Tibial nerve (tissue), 4 donors: Measurements from ENCODE around the gene COL4A1. TPM values are rescaled to one million over a fixed set of nuclear protein-coding genes. Genes with fewer than 3 reads are reported as not detected.

Source experiments
- DNase-seq, 2 donors: peaks; one replicate each; pipeline ENCODE4 v3.0.0-alpha.2; 2019; ENCODE audit warnings: low spot score in 2 of 2
- H3K27ac ChIP-seq, 4 donors: fragments of 200-600 bp; sonication (generic) in 3 of 4; one replicate each; pipeline ENCODE4 v1.5.1; 2017 to 2019; ENCODE audit warnings: mild to moderate bottlenecking in 1 of 4
- H3K27me3 ChIP-seq, 2 donors: fragments of 200-600 bp; sonication (generic) in 1 of 2; one replicate each; pipeline versions ENCODE4 v1.5.1 to v1.6.0; 2017 to 2019
- H3K36me3 ChIP-seq, 3 donors: fragments of 200-600 bp; sonication (generic); one replicate each; pipeline ENCODE4 v1.5.1; 2018 to 2019
- H3K4me1 ChIP-seq, 4 donors: fragments of 200-600 bp; sonication (generic) in 3 of 4; one replicate each; pipeline ENCODE4 v1.5.1; 2017 to 2019
- H3K4me3 ChIP-seq, 4 donors: fragments of 200-600 bp; sonication (generic) in 3 of 4; one replicate each; pipeline ENCODE4 v1.5.1; 2017 to 2019; ENCODE audit warnings: mild to moderate bottlenecking in 1 of 4, moderate library complexity in 1 of 4
- H3K9me3 ChIP-seq, 4 donors: fragments of 200-600 bp; sonication (generic) in 3 of 4; one replicate each; pipeline ENCODE4 v1.5.1; 2017 to 2019
- EP300 ChIP-seq, 2 donors: sonication (generic); formaldehyde crosslinking; IDR thresholded peaks; one replicate each; pipeline ENCODE4 v1.6.1; 2017; ENCODE audit warnings: antibody characterized with exemption in 2 of 2, mild to moderate bottlenecking in 1 of 2
- POLR2A ChIP-seq, 2 donors: fragments of 450-650 bp; IDR thresholded peaks; one replicate each; pipeline ENCODE4 v1.6.1; 2017; ENCODE audit warnings: antibody characterized with exemption in 2 of 2, mild to moderate bottlenecking in 2 of 2, moderate library complexity in 2 of 2
- WGBS, 2 donors: methylation state at CpG; one replicate each; pipeline ENCODE4 v1.1.5; 2018; 5-methylcytosine and 5-hydroxymethylcytosine counted together
- total RNA-seq, 4 donors: library from RNA; depleted of rRNA; stranded (reverse); fragments of >200 nt; gene quantifications; one replicate each; pipeline ENCODE4 v1.1.0, GENCODE V29; 2016
- TF ChIP-seq, protein P1 (sequence below), 5 experiments: fragments of 200-600 bp in 3 of 5; fragments of 450-650 bp in 2 of 5; sonication (generic) in 3 of 5; IDR thresholded peaks; one replicate each; pipeline ENCODE4 v1.5.1; 2016 to 2019; ENCODE audit warnings: antibody characterized with exemption in 5 of 5, mild to moderate bottlenecking in 3 of 5, moderate library complexity in 2 of 5

COL4A1 gene
- total RNA-seq, 4 donors from 2014 or later = 385 to 583 (median 526) TPM

DNA sequence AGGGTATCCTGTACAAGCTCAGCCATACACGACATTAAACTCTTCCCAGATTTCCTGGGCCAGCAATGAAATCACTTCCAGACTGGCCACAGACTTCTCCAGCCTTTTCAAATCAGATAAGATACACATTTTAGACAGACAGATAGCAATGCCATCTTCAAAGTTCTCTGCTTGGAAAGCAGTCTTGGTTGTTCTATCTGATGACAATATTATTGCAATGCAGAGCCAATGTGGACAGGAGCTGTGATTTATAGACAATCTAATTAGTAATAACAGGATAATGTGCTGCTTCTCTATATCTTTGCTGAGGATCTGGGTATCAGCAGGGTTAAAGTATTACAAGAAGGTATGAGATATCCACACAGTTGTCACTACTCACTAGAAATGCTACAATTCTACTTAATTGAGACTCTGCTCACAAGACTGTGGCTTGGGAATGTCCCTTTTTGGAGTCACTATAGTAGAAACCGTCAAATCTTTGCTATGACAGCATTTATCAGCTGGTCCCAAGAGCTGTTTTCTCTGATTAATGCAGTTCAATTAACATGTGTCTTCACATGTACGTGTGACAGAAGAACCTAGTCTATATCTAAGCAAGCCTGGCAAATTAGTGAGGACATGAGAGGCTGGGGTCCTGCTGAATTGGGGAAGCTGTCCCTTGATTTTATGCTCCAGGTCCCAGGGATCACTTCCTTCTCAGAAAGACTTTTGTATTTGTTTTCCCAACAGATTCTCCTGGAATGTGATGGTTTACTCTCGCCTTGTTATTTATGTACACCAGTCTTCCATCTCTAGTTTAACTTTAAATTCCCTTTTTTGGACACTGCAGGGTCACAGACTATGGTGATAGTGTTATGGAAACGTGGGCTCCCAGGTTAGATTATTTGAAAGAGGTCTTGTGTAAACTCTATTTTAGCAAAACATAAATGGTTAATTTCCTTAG, 68.8 kb downstream of the COL4A1 start:
- Histone ChIP-seq H3K27ac (peak overlapping the region in 3 of 4 donors; percentile 5 to 83 (median 58)), H3K4me3 (no peak overlapping the region)
- no peak for DNase-seq

GRCh38 chr13:110236831-110237261, 70.1 kb downstream of the COL4A1 start:
- WGBS, 2 donors = 48 to 58% methylated on average over 11 of the region's 11 CpGs
- peaks cover 0 to 27% (median 0%) of the 10 kb centered on the region in 3 donors for H3K36me3 ChIP-seq
- H3K4me1 ChIP-seq = peaks cover 0 to 70% (median 25%) of the 10 kb centered on the region in 4 donors
- no peaks in the 10 kb centered on the region for H3K27me3 ChIP-seq
- TF ChIP-seq EP300 (IDR thresholded peaks at IDR 0.05) (no peak), POLR2A (IDR thresholded peaks at IDR 0.05) (no peak)
- TF ChIP-seq, protein P1, sequence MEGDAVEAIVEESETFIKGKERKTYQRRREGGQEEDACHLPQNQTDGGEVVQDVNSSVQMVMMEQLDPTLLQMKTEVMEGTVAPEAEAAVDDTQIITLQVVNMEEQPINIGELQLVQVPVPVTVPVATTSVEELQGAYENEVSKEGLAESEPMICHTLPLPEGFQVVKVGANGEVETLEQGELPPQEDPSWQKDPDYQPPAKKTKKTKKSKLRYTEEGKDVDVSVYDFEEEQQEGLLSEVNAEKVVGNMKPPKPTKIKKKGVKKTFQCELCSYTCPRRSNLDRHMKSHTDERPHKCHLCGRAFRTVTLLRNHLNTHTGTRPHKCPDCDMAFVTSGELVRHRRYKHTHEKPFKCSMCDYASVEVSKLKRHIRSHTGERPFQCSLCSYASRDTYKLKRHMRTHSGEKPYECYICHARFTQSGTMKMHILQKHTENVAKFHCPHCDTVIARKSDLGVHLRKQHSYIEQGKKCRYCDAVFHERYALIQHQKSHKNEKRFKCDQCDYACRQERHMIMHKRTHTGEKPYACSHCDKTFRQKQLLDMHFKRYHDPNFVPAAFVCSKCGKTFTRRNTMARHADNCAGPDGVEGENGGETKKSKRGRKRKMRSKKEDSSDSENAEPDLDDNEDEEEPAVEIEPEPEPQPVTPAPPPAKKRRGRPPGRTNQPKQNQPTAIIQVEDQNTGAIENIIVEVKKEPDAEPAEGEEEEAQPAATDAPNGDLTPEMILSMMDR (IDR thresholded peaks at IDR 0.05) = no peak
- H3K27ac ChIP-seq = peak overlapping the region; percentile 8 to 83 (median 44)
- H3K9me3 ChIP-seq = no peaks in the 10 kb centered on the region
- no peak for DNase-seq
- H3K4me3 ChIP-seq = no peak overlapping the region

More for the DNA sequence above, 68.8 kb downstream of the COL4A1 start:
- peaks cover 0 to 69% (median 20%) of the 10 kb centered on the region in 4 donors for H3K4me1 ChIP-seq
- no peaks in the 10 kb centered on the region for H3K9me3 ChIP-seq
- peaks cover 0 to 28% (median 0%) of the 10 kb centered on the region in 3 donors for H3K36me3 ChIP-seq
- TF ChIP-seq, protein P1 (IDR thresholded peaks at IDR 0.05) = no peak
- TF ChIP-seq EP300 (IDR thresholded peaks at IDR 0.05) (no peak), POLR2A (IDR thresholded peaks at IDR 0.05) (no peak)
- WGBS, 2 donors = 35 to 38% methylated on average over 5 of the region's 5 CpGs
- no peaks in the 10 kb centered on the region for H3K27me3 ChIP-seq

GRCh38 chr13:110236431-110236830, 70.5 kb downstream of the COL4A1 start:
- no peaks in the 10 kb centered on the region for H3K9me3 ChIP-seq
- no peak for TF ChIP-seq POLR2A (IDR thresholded peaks at IDR 0.05)
- TF ChIP-seq, protein P1 (IDR thresholded peaks at IDR 0.05) = no peak
- no peak for TF ChIP-seq EP300 (IDR thresholded peaks at IDR 0.05)
- WGBS, 2 donors = 83 to 91% methylated on average over 10 of the region's 10 CpGs
- H3K27me3 ChIP-seq = no peaks in the 10 kb centered on the region
- H3K4me1 ChIP-seq = peaks cover 0 to 69% (median 25%) of the 10 kb centered on the region in 4 donors
- no peak for DNase-seq
- H3K4me3 ChIP-seq = no peak overlapping the region
- peaks cover 0 to 23% (median 0%) of the 10 kb centered on the region in 3 donors for H3K36me3 ChIP-seq
- peak overlapping the region; percentile 8 to 83 (median 44) for H3K27ac ChIP-seq

DNA sequence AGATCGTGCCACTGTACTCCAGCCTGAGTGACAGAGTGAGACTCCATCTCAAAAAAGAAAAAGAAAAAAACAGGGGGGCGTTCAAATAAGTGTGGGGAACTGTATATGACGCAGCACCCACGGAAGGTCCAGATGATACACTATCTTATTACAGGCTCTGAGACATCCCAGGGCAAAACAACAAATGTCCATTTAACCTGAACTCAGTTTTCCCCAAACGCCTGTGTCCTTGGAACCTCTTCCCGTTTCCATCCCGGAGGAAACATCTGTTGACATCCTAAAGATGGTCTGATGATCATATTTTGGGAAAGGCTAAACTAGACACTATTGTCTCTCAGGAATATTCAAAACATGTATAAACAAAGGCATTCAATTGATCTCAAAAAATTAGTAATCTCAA, 72.4 kb downstream of the COL4A1 start:
- no peak for DNase-seq
- Histone ChIP-seq H3K27me3 (no peaks in the 10 kb centered on the region), H3K9me3 (no peaks in the 10 kb centered on the region), H3K27ac (peak overlapping the region in 2 of 4 donors; percentile 67 to 84), H3K4me1 (peaks cover 0 to 65% (median 25%) of the 10 kb centered on the region in 4 donors), H3K4me3 (no peak overlapping the region), H3K36me3 (peaks cover 0 to 12% (median 0%) of the 10 kb centered on the region in 3 donors)
- TF ChIP-seq EP300 (IDR thresholded peaks at IDR 0.05) = no peak
- TF ChIP-seq, protein P1 (IDR thresholded peaks at IDR 0.05) = no peak
- no peak for TF ChIP-seq POLR2A (IDR thresholded peaks at IDR 0.05)
- WGBS, 2 donors = 81 to 82% methylated on average over 7 of the region's 7 CpGs

GRCh38 chr13:110233951-110234280, 73.0 kb downstream of the COL4A1 start:
- H3K4me3 ChIP-seq = no peak overlapping the region
- no peaks in the 10 kb centered on the region for H3K9me3 ChIP-seq
- H3K27me3 ChIP-seq = no peaks in the 10 kb centered on the region
- DNase-seq = no peak
- WGBS, 2 donors = 28 to 37% methylated on average over 3 of the region's 3 CpGs
- H3K4me1 ChIP-seq = peaks cover 0 to 60% (median 24%) of the 10 kb centered on the region in 4 donors
- TF ChIP-seq, protein P1 (IDR thresholded peaks at IDR 0.05) = no peak
- TF ChIP-seq EP300 (IDR thresholded peaks at IDR 0.05) (no peak), POLR2A (IDR thresholded peaks at IDR 0.05) (no peak)
- H3K27ac ChIP-seq = peak overlapping the region; percentile 41 to 84 (median 61)
- peaks cover 0 to 12% (median 0%) of the 10 kb centered on the region in 3 donors for H3K36me3 ChIP-seq
